Measurements from ENCODE around the gene RGS6.

RGS6 gene

DNA sequence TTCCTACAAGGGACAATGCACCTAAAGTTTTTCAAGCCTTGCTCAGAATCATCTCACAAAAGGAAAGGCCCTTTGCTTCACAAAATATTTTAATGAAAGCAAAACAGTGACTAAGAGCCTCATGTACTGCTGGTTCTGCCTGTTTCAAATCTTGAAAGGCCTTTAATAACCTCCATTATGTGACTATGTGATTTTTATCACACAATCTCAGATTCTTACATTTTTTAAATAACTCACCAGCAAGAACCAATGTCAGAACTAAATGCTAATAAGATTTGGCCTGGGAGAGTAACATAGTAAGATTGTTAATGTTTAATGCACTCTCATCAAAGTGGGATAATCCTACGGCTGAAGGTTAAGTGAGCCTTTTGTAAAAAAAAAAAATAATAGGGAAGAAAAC lies 378.9 kb downstream of the RGS6 start:
- no peak overlapping the region for H3K9ac ChIP-seq
- H3K4me1 ChIP-seq: peaks cover 7% of the 10 kb centered on the region
- H3K9me3 ChIP-seq: peaks cover 23% of the 10 kb centered on the region
- no peak overlapping the region for H3K4me3 ChIP-seq
- TF ChIP-seq Cebpa-rat (IDR thresholded peaks at IDR 0.05): no peak
- H3K36me3 ChIP-seq: no peaks in the 10 kb centered on the region
- peaks cover 71% of the 10 kb centered on the region for H3K27me3 ChIP-seq
- no peak overlapping the region for H3K4me2 ChIP-seq
- H3K27ac ChIP-seq: no peak overlapping the region
- no peaks in the 10 kb centered on the region for H4K20me1 ChIP-seq

DNA sequence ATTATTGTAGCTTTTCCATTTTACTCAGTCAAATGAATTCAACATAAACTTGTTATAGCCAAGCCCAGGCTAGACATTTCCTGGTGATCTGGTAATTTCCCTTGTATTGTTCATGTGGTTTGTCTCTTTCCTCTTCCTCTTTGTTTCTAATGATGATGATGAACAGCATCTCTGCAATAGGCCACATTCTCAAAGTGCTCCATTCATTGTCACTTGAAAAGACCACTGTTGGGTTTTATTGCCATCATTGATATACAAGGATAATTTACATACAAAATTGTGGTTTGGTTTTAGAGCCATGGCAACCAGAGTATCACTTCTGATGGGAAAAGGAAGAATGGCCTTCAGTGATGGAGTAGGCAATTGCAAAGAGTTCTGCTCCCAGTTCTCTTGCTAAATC lies 379.3 kb downstream of the RGS6 start:
- H4K20me1 ChIP-seq: no peaks in the 10 kb centered on the region
- H3K4me2 ChIP-seq: no peak overlapping the region
- H3K9me3 ChIP-seq: peaks cover 19% of the 10 kb centered on the region
- H3K4me3 ChIP-seq: no peak overlapping the region
- peaks cover 73% of the 10 kb centered on the region for H3K27me3 ChIP-seq
- peaks cover 7% of the 10 kb centered on the region for H3K4me1 ChIP-seq
- no peak for TF ChIP-seq Cebpa-rat (IDR thresholded peaks at IDR 0.05)
- no peak overlapping the region for H3K27ac ChIP-seq
- no peak overlapping the region for H3K9ac ChIP-seq
- no peaks in the 10 kb centered on the region for H3K36me3 ChIP-seq

DNA sequence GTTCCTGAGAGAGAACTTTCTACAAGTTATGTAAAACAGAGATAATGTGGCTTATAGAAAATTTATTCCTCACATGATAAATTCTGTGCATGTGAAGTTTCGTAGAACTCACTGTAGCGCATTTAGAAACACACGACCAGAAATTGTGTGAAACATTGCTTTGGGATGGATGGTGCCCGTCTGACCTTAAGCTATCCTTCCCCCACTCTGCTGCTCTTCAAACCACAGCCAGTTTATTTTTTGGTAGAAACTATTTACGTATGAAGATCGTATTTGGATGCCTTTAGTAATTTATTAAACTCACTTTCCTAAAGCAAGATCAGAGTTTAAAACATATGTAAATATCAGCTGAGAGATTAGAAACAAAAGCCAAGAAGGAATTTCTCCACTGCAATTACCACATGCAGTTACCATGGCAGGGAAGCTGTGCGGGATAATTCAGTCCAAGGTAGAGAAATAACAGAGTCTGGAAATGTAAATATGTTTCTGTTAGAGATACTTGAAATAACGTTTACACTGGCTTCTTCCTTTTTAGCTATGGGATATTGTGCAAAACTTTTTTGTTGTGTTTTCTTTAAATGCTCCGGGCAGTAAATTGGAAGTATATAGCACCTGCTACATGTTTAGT lies 382.7 kb downstream of the RGS6 start:
- Histone ChIP-seq H3K4me3 (no peak overlapping the region), H3K9ac (no peak overlapping the region), H4K20me1 (peaks cover 4% of the 10 kb centered on the region; the same call in 1 of the 2 replicates), H3K4me1 (peaks cover 7% of the 10 kb centered on the region), H3K27ac (no peak overlapping the region), H3K4me2 (no peak overlapping the region), H3K27me3 (peaks cover 88% of the 10 kb centered on the region), H3K9me3 (peaks cover 13% of the 10 kb centered on the region; the same call in 1 of the 2 replicates), H3K36me3 (no peaks in the 10 kb centered on the region)
- no peak for TF ChIP-seq Cebpa-rat (IDR thresholded peaks at IDR 0.05)

DNA sequence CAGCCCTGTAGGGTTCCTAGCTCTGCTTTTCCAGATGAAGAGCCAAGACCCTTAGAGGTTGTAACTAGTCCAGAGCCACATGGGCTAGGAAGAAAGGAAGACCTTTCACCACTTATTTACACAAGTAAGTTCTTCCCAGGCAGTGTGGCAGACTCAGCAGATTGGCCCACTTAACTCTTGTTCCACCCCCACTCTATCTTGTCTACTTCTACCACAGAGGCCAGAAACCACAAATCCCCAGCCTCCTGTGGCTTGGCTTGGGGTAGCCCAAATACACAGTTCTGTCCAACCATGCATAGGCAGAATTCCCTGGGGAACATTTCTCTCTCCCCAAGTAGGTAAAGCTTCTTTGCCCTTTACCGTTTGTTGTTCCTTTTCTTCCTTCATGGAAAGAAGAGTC lies 383.5 kb downstream of the RGS6 start:
- Histone ChIP-seq H3K27ac (no peak overlapping the region), H3K9me3 (peaks cover 13% of the 10 kb centered on the region; the same call in 1 of the 2 replicates), H3K36me3 (no peaks in the 10 kb centered on the region), H3K4me3 (no peak overlapping the region), H3K27me3 (peaks cover 80% of the 10 kb centered on the region), H3K9ac (no peak overlapping the region), H3K4me1 (peaks cover 7% of the 10 kb centered on the region), H3K4me2 (peak overlapping the region; percentile 26; the same call in 1 of the 2 replicates), H4K20me1 (peaks cover 4% of the 10 kb centered on the region; the same call in 1 of the 2 replicates)
- TF ChIP-seq Cebpa-rat (IDR thresholded peaks at IDR 0.05): no peak

DNA sequence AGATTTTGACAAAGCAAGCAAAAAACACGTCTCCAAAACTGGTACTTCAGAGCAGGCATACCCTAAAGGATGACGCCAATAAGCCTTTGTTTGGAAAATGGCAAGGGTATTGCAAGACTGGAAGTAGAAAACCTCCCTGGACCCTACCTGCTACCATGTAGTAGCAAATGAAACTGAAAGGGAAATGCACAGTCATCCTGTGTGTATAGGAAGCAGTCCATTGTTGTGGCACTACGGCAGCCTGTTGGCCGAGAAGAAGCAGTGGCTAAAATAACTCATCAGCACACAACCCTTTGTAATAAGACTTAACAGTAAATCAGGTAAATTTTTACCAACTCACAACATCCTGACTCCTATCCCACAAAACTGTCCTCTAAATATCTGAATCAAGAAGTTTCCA lies 386.4 kb downstream of the RGS6 start:
- Histone ChIP-seq H3K4me3 (no peak overlapping the region), H3K27me3 (peaks cover 51% of the 10 kb centered on the region), H3K36me3 (no peaks in the 10 kb centered on the region), H3K4me1 (peaks cover 7% of the 10 kb centered on the region), H3K27ac (no peak overlapping the region), H3K9ac (no peak overlapping the region), H3K9me3 (peaks cover 9% of the 10 kb centered on the region; the same call in 1 of the 2 replicates), H4K20me1 (peaks cover 4% of the 10 kb centered on the region; the same call in 1 of the 2 replicates), H3K4me2 (no peak overlapping the region)
- no peak for TF ChIP-seq Cebpa-rat (IDR thresholded peaks at IDR 0.05)

DNA sequence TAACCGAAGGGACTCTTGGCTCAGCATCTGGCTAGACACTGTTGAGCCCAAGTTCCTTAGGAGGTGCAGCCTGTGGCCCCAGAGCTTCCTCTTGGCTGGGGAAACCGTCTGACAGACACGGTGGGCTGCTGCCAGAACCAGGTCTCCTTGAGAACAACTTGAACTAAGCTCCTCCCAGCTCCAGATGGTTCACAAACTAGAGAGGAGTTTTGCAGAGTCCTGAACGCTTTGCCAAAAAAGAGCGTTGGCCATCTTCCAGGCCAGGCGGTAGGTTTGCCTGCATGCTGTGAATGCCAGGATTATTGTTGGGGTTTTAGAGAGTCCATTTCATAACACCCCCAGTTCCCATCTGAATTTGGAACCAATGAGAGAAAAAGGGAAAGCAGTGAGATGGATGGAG lies 399.8 kb downstream of the RGS6 start:
- Histone ChIP-seq H3K27me3 (no peaks in the 10 kb centered on the region), H3K9ac (no peak overlapping the region), H3K9me3 (no peaks in the 10 kb centered on the region), H3K36me3 (no peaks in the 10 kb centered on the region), H3K4me3 (no peak overlapping the region), H3K27ac (no peak overlapping the region), H3K4me2 (no peak overlapping the region), H4K20me1 (no peaks in the 10 kb centered on the region), H3K4me1 (no peaks in the 10 kb centered on the region)
- no peak for TF ChIP-seq Cebpa-rat (IDR thresholded peaks at IDR 0.05)

DNA sequence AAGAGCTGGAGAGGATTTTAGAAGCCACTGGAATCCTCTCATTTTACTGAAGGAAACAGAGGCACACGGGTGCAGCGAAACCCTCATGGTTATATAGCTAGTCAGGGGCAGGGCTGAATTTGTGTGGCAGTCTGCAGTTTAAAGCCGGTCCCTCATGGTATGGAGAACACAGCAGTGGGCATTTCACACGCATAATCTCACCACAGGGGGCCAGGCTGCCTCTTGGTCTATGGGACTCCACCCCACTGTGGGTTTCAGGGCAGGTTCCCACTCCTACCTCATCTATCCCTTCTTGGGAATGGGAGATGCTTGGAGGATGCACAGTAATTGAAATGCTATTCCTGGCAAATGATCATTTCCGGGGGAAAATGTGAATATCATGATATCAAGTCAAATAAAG lies 400.6 kb downstream of the RGS6 start:
- H4K20me1 ChIP-seq: no peaks in the 10 kb centered on the region
- no peak overlapping the region for H3K4me2 ChIP-seq
- H3K4me3 ChIP-seq: no peak overlapping the region
- no peak overlapping the region for H3K9ac ChIP-seq
- H3K27me3 ChIP-seq: no peaks in the 10 kb centered on the region
- H3K9me3 ChIP-seq: peaks cover under 1% of the 10 kb centered on the region
- H3K36me3 ChIP-seq: no peaks in the 10 kb centered on the region
- no peak for TF ChIP-seq Cebpa-rat (IDR thresholded peaks at IDR 0.05)
- no peak overlapping the region for H3K27ac ChIP-seq
- H3K4me1 ChIP-seq: no peaks in the 10 kb centered on the region

DNA sequence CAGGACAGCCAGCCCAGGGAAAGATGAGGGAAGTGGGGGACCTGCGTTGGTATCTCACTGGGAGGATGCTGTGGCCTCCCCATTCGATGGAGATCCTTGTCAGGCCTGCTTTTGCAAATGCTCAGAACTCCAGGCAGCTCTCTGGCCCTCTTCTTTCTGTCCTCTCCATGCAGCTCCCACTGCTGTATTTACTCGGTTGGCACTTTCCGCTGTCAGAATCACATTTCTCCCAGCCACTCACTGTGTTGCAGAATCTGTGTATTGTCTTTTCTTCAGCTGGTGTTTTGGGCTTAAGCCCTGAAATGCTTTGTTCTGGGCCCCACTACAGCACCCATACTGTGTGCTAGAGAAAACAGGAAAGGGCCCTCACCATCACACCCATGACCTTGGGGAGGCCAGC lies 401.1 kb downstream of the RGS6 start:
- no peak overlapping the region for H3K4me3 ChIP-seq
- H3K9ac ChIP-seq: no peak overlapping the region
- H3K9me3 ChIP-seq: peaks cover 6% of the 10 kb centered on the region
- no peak overlapping the region for H3K4me2 ChIP-seq
- H4K20me1 ChIP-seq: no peaks in the 10 kb centered on the region
- no peaks in the 10 kb centered on the region for H3K36me3 ChIP-seq
- H3K27ac ChIP-seq: no peak overlapping the region
- H3K4me1 ChIP-seq: no peaks in the 10 kb centered on the region
- no peaks in the 10 kb centered on the region for H3K27me3 ChIP-seq
- TF ChIP-seq Cebpa-rat (IDR thresholded peaks at IDR 0.05): no peak

DNA sequence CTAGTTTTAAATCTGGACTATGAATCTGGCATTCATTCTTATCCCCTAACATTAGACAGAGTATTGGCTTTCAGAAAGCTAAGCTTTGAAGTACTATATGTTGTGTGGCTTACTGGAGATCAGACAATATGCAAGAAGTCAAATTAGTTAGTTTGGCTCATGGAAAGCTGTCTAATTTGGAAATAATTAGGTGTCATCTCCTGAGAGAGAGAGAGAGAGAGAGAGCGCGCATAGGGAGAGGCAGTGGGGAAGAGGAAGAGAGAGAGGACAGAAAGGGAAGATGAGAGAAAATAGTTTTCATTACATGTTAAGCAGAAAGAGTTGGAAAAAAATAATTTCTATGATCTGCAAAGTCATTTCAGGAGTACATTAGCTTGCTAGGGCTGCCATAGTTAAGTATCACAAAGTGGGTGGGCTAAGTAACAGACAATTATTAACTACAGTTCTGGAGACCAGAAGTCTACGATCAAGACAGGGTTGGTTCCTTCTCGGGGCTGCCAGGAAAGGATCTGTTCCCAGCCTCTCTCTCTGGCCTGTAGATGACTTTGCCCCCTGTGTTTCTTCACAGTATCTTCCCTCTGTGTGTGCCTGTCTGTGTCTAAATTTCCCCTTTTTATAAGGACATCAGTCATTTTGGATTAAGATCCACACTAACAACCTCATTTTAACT lies 404.2 kb downstream of the RGS6 start:
- H3K4me3 ChIP-seq: no peak overlapping the region
- no peak for TF ChIP-seq Cebpa-rat (IDR thresholded peaks at IDR 0.05)
- no peaks in the 10 kb centered on the region for H3K27me3 ChIP-seq
- no peak overlapping the region for H3K4me2 ChIP-seq
- H3K36me3 ChIP-seq: no peaks in the 10 kb centered on the region
- no peak overlapping the region for H3K9ac ChIP-seq
- no peak overlapping the region for H3K27ac ChIP-seq
- H4K20me1 ChIP-seq: no peaks in the 10 kb centered on the region
- no peaks in the 10 kb centered on the region for H3K4me1 ChIP-seq
- peaks cover 9% of the 10 kb centered on the region for H3K9me3 ChIP-seq

DNA sequence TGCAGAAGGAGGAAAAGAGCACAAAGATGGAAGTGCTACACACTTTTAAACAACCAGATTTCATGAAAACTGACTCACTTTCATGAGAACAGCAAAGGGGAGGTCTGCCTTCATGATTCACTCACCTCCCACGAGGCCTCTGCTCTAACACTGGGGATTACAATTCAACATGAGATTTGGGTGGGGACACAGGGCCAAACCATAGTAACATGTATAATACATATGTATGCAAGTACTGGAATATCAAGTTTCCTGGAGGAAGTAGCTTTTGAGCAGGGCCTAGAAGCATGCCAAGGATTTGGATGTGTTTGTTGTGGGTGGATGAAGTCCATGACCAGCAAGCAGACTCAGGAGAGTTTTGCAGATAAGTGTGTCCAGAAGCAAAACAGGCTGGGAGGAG lies 409.0 kb downstream of the RGS6 start:
- TF ChIP-seq Cebpa-rat (IDR thresholded peaks at IDR 0.05): no peak
- H3K4me3 ChIP-seq: no peak overlapping the region
- no peak overlapping the region for H3K27ac ChIP-seq
- no peak overlapping the region for H3K4me2 ChIP-seq
- no peaks in the 10 kb centered on the region for H3K36me3 ChIP-seq
- H3K9ac ChIP-seq: no peak overlapping the region
- no peaks in the 10 kb centered on the region for H4K20me1 ChIP-seq
- peaks cover 13% of the 10 kb centered on the region for H3K9me3 ChIP-seq
- no peaks in the 10 kb centered on the region for H3K27me3 ChIP-seq
- H3K4me1 ChIP-seq: no peaks in the 10 kb centered on the region
